DOHH2 (cell line): ENCODE results near the gene EYA2.

Source experiments
- H3F3A ChIP-seq: fragments of 200-600 bp; sonication (generic), shearing (Covaris generic); 2 replicates; pipeline ENCODE4 v1.6.0; 2016; ENCODE audit warnings: antibody characterized with exemption, mild to moderate bottlenecking; ENCODE audit not compliant: control insufficient read depth, insufficient read depth
- H3K27ac ChIP-seq: fragments of 200-600 bp; sonication (generic); 2 replicates; pipeline ENCODE4 v1.5.1; 2014; ENCODE audit warnings: low read depth, mild to moderate bottlenecking, low read length, moderate library complexity
- H3K27me3 ChIP-seq: fragments of 200-600 bp; sonication (generic); 2 replicates; pipeline ENCODE4 v1.6.1; 2014; ENCODE audit warnings: mild to moderate bottlenecking, low read length, mixed read lengths; ENCODE audit not compliant: control insufficient read depth
- H3K36me3 ChIP-seq: fragments of 200-600 bp; sonication (generic); 2 replicates; pipeline ENCODE4 v1.6.1; 2014; ENCODE audit warnings: mild to moderate bottlenecking, low read length, moderate library complexity, mixed read lengths; ENCODE audit not compliant: control insufficient read depth
- H3K4me1 ChIP-seq: fragments of 200-600 bp; sonication (generic); 2 replicates; pipeline ENCODE4 v1.6.1; 2014; ENCODE audit warnings: mild to moderate bottlenecking, low read length, mixed read lengths; ENCODE audit not compliant: control insufficient read depth
- H3K4me2 ChIP-seq: fragments of 200-600 bp; sonication (generic); 2 replicates; pipeline ENCODE4 v1.6.0; 2014; ENCODE audit warnings: mild to moderate bottlenecking, low read length, moderate library complexity
- H3K4me3 ChIP-seq: fragments of 200-600 bp; sonication (generic); 2 replicates; pipeline ENCODE4 v1.5.1; 2014; ENCODE audit warnings: mild to moderate bottlenecking, low read length, mixed read lengths
- H3K79me2 ChIP-seq: fragments of 200-600 bp; sonication (generic); 2 replicates; pipeline ENCODE4 v1.6.1; 2014; ENCODE audit warnings: mild to moderate bottlenecking, low read length, mixed read lengths; ENCODE audit not compliant: control insufficient read depth
- H3K9me2 ChIP-seq: fragments of 200-600 bp; sonication (generic); replicated peaks from 2 replicates; pipeline ENCODE4 v1.6.1; 2014; ENCODE audit warnings: mild to moderate bottlenecking, low read length, mixed read lengths; ENCODE audit not compliant: control insufficient read depth
- H3K9me3 ChIP-seq: fragments of 200-600 bp; sonication (generic); 2 replicates; pipeline ENCODE4 v1.6.1; 2014; ENCODE audit warnings: antibody characterized with exemption, low read length, mixed read lengths; ENCODE audit not compliant: control insufficient read depth, insufficient read depth
- H4K20me1 ChIP-seq: fragments of 200-600 bp; sonication (generic); 2 replicates; pipeline ENCODE4 v1.6.0; 2014; ENCODE audit warnings: low read depth, mild to moderate bottlenecking, antibody characterized with exemption, low read length, moderate library complexity; ENCODE audit not compliant: control insufficient read depth, insufficient read depth
- EZH2phosphoT487 ChIP-seq: fragments of 200-600 bp; sonication (generic); IDR thresholded peaks from 2 replicates; pipeline ENCODE4 v1.6.1; 2017; ENCODE audit warnings: borderline replicate concordance, mild to moderate bottlenecking, antibody characterized with exemption, low read length, moderate library complexity, mixed read lengths
- TF ChIP-seq, protein P1 (sequence below): fragments of 200-600 bp; sonication (generic); IDR thresholded peaks from one replicate; pipeline ENCODE4 v1.5.1; 2014; ENCODE audit warnings: antibody characterized with exemption, mild to moderate bottlenecking, low read depth, low read length; ENCODE audit not compliant: poor library complexity, severe bottlenecking

The EYA2 gene

DNA sequence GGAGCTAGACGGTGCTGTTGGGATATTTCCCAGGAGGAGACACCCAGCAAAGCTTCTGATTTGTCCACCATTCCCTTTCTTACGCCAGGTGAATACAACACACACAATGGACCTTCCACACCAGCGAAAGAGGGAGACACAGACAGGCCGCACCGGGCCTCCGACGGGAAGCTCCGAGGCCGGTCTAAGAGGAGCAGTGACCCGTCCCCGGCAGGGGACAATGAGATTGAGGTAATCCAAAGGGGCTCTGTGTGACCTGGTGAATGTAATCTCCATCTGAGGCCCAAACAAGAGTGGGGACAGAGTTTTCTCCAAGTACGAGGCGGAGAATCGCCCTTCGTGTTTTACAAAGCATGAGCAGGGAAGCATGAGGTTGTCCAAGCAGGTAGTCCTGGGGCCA is 194.5 kb downstream of the EYA2 start:
- Histone ChIP-seq H3K27me3 (no peaks in the 10 kb centered on the region), H3K4me3 (no peak overlapping the region), H3K36me3 (no peaks in the 10 kb centered on the region), H3K79me2 (no peaks in the 10 kb centered on the region), H3K27ac (no peak overlapping the region), H3K4me2 (no peak overlapping the region), H3F3A (no peaks in the 10 kb centered on the region), H3K9me2 (no peaks in the 10 kb centered on the region), H3K9me3 (no peaks in the 10 kb centered on the region), H3K4me1 (no peaks in the 10 kb centered on the region), H4K20me1 (no peaks in the 10 kb centered on the region)
- TF ChIP-seq, protein P1, sequence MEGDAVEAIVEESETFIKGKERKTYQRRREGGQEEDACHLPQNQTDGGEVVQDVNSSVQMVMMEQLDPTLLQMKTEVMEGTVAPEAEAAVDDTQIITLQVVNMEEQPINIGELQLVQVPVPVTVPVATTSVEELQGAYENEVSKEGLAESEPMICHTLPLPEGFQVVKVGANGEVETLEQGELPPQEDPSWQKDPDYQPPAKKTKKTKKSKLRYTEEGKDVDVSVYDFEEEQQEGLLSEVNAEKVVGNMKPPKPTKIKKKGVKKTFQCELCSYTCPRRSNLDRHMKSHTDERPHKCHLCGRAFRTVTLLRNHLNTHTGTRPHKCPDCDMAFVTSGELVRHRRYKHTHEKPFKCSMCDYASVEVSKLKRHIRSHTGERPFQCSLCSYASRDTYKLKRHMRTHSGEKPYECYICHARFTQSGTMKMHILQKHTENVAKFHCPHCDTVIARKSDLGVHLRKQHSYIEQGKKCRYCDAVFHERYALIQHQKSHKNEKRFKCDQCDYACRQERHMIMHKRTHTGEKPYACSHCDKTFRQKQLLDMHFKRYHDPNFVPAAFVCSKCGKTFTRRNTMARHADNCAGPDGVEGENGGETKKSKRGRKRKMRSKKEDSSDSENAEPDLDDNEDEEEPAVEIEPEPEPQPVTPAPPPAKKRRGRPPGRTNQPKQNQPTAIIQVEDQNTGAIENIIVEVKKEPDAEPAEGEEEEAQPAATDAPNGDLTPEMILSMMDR = no peak
- TF ChIP-seq EZH2phosphoT487 = no peak

DNA sequence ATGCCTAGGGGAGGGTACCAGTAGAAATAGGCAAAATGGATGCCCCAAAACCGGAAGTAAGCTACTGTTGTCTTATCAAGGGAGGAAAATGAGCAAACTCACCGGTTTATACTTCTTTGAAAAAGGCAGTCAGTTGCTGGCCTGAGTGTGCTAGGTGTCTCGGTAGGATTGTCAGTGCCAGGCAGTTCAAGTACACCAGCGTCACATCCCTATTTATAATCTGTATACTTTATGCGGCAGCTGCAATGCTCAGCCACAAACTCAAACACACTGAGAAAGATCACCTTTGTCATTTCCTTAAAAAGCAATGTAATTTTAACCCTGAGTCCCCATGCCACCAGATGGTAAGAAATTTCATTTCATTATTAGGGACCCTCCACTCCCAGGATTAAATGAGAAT is 196.2 kb downstream of the EYA2 start:
- Histone ChIP-seq H3K4me2 (no peak overlapping the region), H3F3A (no peaks in the 10 kb centered on the region), H3K9me3 (peaks cover 3% of the 10 kb centered on the region; the same call in 1 of the 2 replicates), H4K20me1 (no peaks in the 10 kb centered on the region), H3K9me2 (no peaks in the 10 kb centered on the region), H3K27ac (no peak overlapping the region), H3K36me3 (no peaks in the 10 kb centered on the region), H3K4me3 (no peak overlapping the region), H3K4me1 (no peaks in the 10 kb centered on the region), H3K79me2 (no peaks in the 10 kb centered on the region), H3K27me3 (no peaks in the 10 kb centered on the region)
- TF ChIP-seq EZH2phosphoT487 = no peak
- TF ChIP-seq, protein P1 = no peak

DNA sequence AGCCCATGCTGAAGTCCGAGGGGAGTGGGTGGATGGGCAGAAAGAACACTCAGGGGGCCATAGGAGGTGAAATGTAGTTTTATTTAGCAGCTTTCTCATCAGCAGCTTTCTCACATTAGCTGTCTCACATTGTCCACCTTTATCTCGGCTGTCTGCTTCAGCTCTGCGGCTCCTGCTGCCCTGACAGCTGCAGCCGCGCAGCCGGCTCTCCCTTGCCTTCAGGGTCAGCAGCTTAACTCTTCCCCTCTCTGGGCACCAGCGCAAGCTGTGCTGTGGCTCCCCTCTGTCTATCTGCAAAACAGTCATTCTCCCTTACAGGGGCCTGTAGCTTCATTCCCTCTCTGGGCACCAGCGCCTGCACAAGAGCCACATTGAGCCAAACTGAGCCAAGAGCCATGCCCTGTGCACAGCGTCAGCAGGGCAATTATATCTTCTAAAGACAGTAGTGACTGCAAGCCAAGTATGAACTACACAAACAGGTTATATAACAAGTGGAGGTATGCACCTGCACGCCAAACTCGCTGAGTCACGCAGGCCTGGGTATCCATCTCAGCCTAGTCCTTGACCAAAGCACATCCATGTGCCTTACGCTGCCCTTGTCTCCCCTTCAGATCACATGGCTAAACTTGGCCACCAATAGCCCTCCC is 198.8 kb downstream of the EYA2 start:
- Histone ChIP-seq H3K4me1 (no peaks in the 10 kb centered on the region), H3K4me3 (no peak overlapping the region), H3K9me2 (no peaks in the 10 kb centered on the region), H3K4me2 (no peak overlapping the region), H3K9me3 (peaks cover 3% of the 10 kb centered on the region; the same call in 1 of the 2 replicates), H4K20me1 (no peaks in the 10 kb centered on the region), H3F3A (no peaks in the 10 kb centered on the region), H3K27me3 (no peaks in the 10 kb centered on the region; the same call in none of the 2 replicates), H3K79me2 (no peaks in the 10 kb centered on the region), H3K36me3 (no peaks in the 10 kb centered on the region), H3K27ac (no peak overlapping the region)
- TF ChIP-seq EZH2phosphoT487 = no peak
- TF ChIP-seq, protein P1 = no peak
